GM06990 (cell line): ENCODE measurements around the gene JAG1.

Experiments used
- DNase-seq: peaks from one replicate; pipeline ENCODE4 v3.0.0-alpha.2; 2011; ENCODE audit not compliant: insufficient read length; ENCODE audit errors: extremely low read depth
- H3K27me3 ChIP-seq: replicated peaks from 2 replicates; pipeline ENCODE4 v1.6.0; 2011; ENCODE audit warnings: low read length; ENCODE audit not compliant: control insufficient read depth, insufficient read depth
- H3K36me3 ChIP-seq: 2 replicates; pipeline ENCODE4 v1.5.1; 2011; ENCODE audit warnings: low read length; ENCODE audit not compliant: control insufficient read depth, insufficient read depth
- H3K4me3 ChIP-seq: replicated peaks from 2 replicates; pipeline ENCODE4 v1.5.1; 2011; ENCODE audit warnings: low read depth, mild to moderate bottlenecking, control low read depth, low read length
- CTCF ChIP-seq: IDR thresholded peaks from 2 replicates; pipeline ENCODE4 v1.5.1; 2011; ENCODE audit warnings: low read length, control low read depth, mild to moderate bottlenecking, inconsistent platforms; ENCODE audit not compliant: insufficient read depth, poor library complexity, severe bottlenecking

Gene JAG1

GRCh38 chr20:10681494-10681893, 7.7 kb upstream of the JAG1 start:
- Histone ChIP-seq H3K36me3 (no peaks in the 10 kb centered on the region), H3K4me3 (no peak overlapping the region), H3K27me3 (no peaks in the 10 kb centered on the region; the same call in 1 of the 2 replicates)
- TF ChIP-seq CTCF, result no peak
- no peak for DNase-seq

GRCh38 chr20:10680571-10680970, 6.8 kb upstream of the JAG1 start:
- no peaks in the 10 kb centered on the region; the same call in 1 of the 2 replicates for H3K27me3 ChIP-seq
- H3K36me3 ChIP-seq, result no peaks in the 10 kb centered on the region
- no peak overlapping the region for H3K4me3 ChIP-seq
- no peak for DNase-seq
- no peak for TF ChIP-seq CTCF

GRCh38 chr20:10679269-10679668, 5.5 kb upstream of the JAG1 start:
- no peak overlapping the region for H3K4me3 ChIP-seq
- no peak for DNase-seq
- H3K36me3 ChIP-seq, result no peaks in the 10 kb centered on the region
- no peaks in the 10 kb centered on the region; the same call in 1 of the 2 replicates for H3K27me3 ChIP-seq
- TF ChIP-seq CTCF, result no peak

- no peaks in the 10 kb centered on the region; the same call in 1 of the 2 replicates for H3K27me3 ChIP-seq
- H3K36me3 ChIP-seq, result no peaks in the 10 kb centered on the region
- H3K4me3 ChIP-seq, result no peak overlapping the region
- no peak for TF ChIP-seq CTCF
- DNase-seq, result no peak
Observed at GRCh38 chr20:10676518-10676917, 2.7 kb upstream of the JAG1 start.

- H3K4me3 ChIP-seq, result no peak overlapping the region
- no peak for DNase-seq
- TF ChIP-seq CTCF, result no peak
- no peaks in the 10 kb centered on the region for H3K36me3 ChIP-seq
- no peaks in the 10 kb centered on the region; the same call in 1 of the 2 replicates for H3K27me3 ChIP-seq
Observed at GRCh38 chr20:10675450-10675848, 1.6 kb upstream of the JAG1 start.
